HepG2 (cell line): ENCODE results near the gene MAB21L4. TPM values are rescaled to one million over a fixed set of nuclear protein-coding genes. Genes with fewer than 3 reads are reported as not detected.

Source experiments
- SP4 ChIP-seq: sonication (generic); formaldehyde crosslinking; IDR thresholded peaks from 2 replicates; pipeline ENCODE4 v1.8.1; 2023; ENCODE audit warnings: mild to moderate bottlenecking, missing genetic modification reagents
- TSC22D2 ChIP-seq: sonication (generic); formaldehyde crosslinking; IDR thresholded peaks from 2 replicates; pipeline ENCODE4 v1.5.1; 2020; ENCODE audit warnings: missing genetic modification reagents, mild to moderate bottlenecking, borderline replicate concordance
- ZNF230 ChIP-seq: sonication (generic); formaldehyde crosslinking; IDR thresholded peaks from 2 replicates; pipeline ENCODE4 v1.4.0; 2020; ENCODE audit warnings: mild to moderate bottlenecking, missing genetic modification reagents
- ZNF776 ChIP-seq: sonication (generic); formaldehyde crosslinking; IDR thresholded peaks from 2 replicates; pipeline ENCODE4 v1.4.0; 2020; ENCODE audit warnings: mild to moderate bottlenecking, missing genetic modification reagents
- polyA plus RNA-seq, 8 experiments: library from polyadenylated mRNA; depleted of rRNA in 3 of 8; stranded (reverse) in 7 of 8; unstranded in 1 of 8; fragments of >200 nt; fragmentation: Illumina TruSeq in 4 of 8; extraction: Trizol in 4 of 8; gene quantifications; 2 replicates each; pipeline versions ENCODE4 v1.2.1 to v1.2.3, GENCODE V29; 2011 to 2016; ENCODE audit warnings: low read depth in 4 of 8, missing spikeins in 1 of 8, mixed read lengths in 1 of 8; ENCODE audit not compliant: insufficient read depth in 1 of 8
- total RNA-seq, 5 experiments: library from RNA; depleted of rRNA; stranded (reverse); fragments of >200 nt; fragmentation: Illumina TruSeq; extraction: Trizol; gene quantifications; 2 replicates each; pipeline ENCODE4 v1.2.3, GENCODE V29; 2016; ENCODE audit warnings: low read depth in 1 of 5
- TF ChIP-seq, protein P1 (sequence below): sonication (generic); formaldehyde crosslinking; conservative IDR thresholded peaks from 2 replicates; pipeline ENCODE4 v1.4.0; 2020; ENCODE audit warnings: mild to moderate bottlenecking, missing genetic modification reagents, moderate library complexity
- TF ChIP-seq, protein P2 (sequence below): sonication (generic); formaldehyde crosslinking; IDR thresholded peaks from 2 replicates; pipeline ENCODE4 v1.4.0; 2020; ENCODE audit warnings: mild to moderate bottlenecking, missing genetic modification reagents
- TF ChIP-seq, protein P3 (sequence below): sonication (generic); formaldehyde crosslinking; IDR thresholded peaks from 2 replicates; pipeline ENCODE4 v1.4.0; 2020; ENCODE audit warnings: missing genetic modification reagents
- TF ChIP-seq, protein P4 (sequence below): sonication (generic); formaldehyde crosslinking; IDR thresholded peaks from 2 replicates; pipeline ENCODE4 v1.5.1; 2020; ENCODE audit warnings: mild to moderate bottlenecking, missing genetic modification reagents, moderate library complexity
- TF ChIP-seq, protein P5 (sequence below): sonication (generic); formaldehyde crosslinking; IDR thresholded peaks from 2 replicates; pipeline ENCODE4; 2020; ENCODE audit warnings: missing genetic modification reagents, mild to moderate bottlenecking, borderline replicate concordance

MAB21L4 gene
- total and polyA plus RNA-seq, 2 of the 13 experiments (the other 11 are each of a cell fraction or from before 2014, with no cell fraction given), result 3.0 to 14.0 TPM

DNA sequence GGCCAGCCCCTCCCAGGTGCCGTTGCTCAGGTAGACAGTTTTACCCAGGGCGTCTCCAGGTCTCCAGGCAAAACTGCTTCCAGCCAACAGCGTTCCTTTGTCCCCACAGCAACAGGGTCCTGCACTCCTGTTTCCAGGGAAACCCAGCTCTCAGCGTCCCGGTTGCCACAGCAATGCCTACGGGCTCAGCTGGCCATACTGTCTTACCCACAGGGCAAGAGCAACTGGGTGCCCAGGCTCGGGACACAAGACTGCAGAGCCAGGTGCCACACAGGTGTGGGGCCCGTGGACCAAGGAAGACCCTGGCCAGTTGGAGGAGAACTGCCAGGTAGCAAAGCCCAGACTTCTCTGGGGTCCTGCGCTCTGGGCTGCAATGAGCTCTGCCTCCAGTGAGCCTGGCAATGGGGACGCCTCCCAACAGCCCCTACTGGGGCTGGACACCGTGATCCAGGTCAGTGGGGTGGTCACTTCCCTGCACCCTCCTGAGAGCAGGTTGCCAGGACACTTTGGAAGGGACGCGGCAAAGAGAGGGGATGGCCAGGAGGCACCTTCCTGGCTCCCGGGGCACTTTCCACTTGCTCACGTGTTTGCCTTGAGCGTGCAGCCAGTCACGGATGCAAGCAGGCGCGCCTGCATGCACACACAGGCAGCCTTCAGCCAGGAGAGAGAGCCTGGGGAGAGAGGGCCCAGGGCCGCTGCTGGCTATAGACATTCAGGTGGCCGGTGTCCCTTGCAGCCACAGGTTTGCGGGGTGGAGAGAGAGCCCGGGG lies 10.4 kb upstream of the MAB21L4 start, which contains the start of gene CROCC2 (continued):
- TF ChIP-seq, protein P1, sequence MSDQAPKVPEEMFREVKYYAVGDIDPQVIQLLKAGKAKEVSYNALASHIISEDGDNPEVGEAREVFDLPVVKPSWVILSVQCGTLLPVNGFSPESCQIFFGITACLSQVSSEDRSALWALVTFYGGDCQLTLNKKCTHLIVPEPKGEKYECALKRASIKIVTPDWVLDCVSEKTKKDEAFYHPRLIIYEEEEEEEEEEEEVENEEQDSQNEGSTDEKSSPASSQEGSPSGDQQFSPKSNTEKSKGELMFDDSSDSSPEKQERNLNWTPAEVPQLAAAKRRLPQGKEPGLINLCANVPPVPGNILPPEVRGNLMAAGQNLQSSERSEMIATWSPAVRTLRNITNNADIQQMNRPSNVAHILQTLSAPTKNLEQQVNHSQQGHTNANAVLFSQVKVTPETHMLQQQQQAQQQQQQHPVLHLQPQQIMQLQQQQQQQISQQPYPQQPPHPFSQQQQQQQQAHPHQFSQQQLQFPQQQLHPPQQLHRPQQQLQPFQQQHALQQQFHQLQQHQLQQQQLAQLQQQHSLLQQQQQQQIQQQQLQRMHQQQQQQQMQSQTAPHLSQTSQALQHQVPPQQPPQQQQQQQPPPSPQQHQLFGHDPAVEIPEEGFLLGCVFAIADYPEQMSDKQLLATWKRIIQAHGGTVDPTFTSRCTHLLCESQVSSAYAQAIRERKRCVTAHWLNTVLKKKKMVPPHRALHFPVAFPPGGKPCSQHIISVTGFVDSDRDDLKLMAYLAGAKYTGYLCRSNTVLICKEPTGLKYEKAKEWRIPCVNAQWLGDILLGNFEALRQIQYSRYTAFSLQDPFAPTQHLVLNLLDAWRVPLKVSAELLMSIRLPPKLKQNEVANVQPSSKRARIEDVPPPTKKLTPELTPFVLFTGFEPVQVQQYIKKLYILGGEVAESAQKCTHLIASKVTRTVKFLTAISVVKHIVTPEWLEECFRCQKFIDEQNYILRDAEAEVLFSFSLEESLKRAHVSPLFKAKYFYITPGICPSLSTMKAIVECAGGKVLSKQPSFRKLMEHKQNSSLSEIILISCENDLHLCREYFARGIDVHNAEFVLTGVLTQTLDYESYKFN (CRISPR knock-in tag), result peak; percentile 20; the same call in 1 of the 2 replicates
- TF ChIP-seq, protein P2, sequence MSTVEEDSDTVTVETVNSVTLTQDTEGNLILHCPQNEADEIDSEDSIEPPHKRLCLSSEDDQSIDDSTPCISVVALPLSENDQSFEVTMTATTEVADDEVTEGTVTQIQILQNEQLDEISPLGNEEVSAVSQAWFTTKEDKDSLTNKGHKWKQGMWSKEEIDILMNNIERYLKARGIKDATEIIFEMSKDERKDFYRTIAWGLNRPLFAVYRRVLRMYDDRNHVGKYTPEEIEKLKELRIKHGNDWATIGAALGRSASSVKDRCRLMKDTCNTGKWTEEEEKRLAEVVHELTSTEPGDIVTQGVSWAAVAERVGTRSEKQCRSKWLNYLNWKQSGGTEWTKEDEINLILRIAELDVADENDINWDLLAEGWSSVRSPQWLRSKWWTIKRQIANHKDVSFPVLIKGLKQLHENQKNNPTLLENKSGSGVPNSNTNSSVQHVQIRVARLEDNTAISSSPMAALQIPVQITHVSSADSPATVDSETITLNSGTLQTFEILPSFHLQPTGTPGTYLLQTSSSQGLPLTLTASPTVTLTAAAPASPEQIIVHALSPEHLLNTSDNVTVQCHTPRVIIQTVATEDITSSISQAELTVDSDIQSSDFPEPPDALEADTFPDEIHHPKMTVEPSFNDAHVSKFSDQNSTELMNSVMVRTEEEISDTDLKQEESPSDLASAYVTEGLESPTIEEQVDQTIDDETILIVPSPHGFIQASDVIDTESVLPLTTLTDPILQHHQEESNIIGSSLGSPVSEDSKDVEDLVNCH (CRISPR knock-in tag), result no peak
- TF ChIP-seq, protein P3, sequence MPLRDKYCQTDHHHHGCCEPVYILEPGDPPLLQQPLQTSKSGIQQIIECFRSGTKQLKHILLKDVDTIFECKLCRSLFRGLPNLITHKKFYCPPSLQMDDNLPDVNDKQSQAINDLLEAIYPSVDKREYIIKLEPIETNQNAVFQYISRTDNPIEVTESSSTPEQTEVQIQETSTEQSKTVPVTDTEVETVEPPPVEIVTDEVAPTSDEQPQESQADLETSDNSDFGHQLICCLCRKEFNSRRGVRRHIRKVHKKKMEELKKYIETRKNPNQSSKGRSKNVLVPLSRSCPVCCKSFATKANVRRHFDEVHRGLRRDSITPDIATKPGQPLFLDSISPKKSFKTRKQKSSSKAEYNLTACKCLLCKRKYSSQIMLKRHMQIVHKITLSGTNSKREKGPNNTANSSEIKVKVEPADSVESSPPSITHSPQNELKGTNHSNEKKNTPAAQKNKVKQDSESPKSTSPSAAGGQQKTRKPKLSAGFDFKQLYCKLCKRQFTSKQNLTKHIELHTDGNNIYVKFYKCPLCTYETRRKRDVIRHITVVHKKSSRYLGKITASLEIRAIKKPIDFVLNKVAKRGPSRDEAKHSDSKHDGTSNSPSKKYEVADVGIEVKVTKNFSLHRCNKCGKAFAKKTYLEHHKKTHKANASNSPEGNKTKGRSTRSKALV, result 0 out of 2 replicates have a peak, but pooled peaks have one; percentile 39
- TF ChIP-seq ZNF230 (CRISPR knock-in tag), result no peak
- TF ChIP-seq, protein P4, sequence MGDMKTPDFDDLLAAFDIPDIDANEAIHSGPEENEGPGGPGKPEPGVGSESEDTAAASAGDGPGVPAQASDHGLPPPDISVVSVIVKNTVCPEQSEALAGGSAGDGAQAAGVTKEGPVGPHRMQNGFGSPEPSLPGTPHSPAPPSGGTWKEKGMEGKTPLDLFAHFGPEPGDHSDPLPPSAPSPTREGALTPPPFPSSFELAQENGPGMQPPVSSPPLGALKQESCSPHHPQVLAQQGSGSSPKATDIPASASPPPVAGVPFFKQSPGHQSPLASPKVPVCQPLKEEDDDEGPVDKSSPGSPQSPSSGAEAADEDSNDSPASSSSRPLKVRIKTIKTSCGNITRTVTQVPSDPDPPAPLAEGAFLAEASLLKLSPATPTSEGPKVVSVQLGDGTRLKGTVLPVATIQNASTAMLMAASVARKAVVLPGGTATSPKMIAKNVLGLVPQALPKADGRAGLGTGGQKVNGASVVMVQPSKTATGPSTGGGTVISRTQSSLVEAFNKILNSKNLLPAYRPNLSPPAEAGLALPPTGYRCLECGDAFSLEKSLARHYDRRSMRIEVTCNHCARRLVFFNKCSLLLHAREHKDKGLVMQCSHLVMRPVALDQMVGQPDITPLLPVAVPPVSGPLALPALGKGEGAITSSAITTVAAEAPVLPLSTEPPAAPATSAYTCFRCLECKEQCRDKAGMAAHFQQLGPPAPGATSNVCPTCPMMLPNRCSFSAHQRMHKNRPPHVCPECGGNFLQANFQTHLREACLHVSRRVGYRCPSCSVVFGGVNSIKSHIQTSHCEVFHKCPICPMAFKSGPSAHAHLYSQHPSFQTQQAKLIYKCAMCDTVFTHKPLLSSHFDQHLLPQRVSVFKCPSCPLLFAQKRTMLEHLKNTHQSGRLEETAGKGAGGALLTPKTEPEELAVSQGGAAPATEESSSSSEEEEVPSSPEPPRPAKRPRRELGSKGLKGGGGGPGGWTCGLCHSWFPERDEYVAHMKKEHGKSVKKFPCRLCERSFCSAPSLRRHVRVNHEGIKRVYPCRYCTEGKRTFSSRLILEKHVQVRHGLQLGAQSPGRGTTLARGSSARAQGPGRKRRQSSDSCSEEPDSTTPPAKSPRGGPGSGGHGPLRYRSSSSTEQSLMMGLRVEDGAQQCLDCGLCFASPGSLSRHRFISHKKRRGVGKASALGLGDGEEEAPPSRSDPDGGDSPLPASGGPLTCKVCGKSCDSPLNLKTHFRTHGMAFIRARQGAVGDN (CRISPR knock-in tag), result peak; percentile 73
- TF ChIP-seq SP4 (CRISPR knock-in tag), result peak; percentile 57; the same call in 1 of the 2 replicates
- TF ChIP-seq ZNF776, result no peak
- TF ChIP-seq, protein P5, sequence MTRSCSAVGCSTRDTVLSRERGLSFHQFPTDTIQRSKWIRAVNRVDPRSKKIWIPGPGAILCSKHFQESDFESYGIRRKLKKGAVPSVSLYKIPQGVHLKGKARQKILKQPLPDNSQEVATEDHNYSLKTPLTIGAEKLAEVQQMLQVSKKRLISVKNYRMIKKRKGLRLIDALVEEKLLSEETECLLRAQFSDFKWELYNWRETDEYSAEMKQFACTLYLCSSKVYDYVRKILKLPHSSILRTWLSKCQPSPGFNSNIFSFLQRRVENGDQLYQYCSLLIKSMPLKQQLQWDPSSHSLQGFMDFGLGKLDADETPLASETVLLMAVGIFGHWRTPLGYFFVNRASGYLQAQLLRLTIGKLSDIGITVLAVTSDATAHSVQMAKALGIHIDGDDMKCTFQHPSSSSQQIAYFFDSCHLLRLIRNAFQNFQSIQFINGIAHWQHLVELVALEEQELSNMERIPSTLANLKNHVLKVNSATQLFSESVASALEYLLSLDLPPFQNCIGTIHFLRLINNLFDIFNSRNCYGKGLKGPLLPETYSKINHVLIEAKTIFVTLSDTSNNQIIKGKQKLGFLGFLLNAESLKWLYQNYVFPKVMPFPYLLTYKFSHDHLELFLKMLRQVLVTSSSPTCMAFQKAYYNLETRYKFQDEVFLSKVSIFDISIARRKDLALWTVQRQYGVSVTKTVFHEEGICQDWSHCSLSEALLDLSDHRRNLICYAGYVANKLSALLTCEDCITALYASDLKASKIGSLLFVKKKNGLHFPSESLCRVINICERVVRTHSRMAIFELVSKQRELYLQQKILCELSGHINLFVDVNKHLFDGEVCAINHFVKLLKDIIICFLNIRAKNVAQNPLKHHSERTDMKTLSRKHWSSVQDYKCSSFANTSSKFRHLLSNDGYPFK, result 0 out of 2 replicates have a peak, but pooled peaks have one; percentile 21
- no peak for TF ChIP-seq TSC22D2 (CRISPR knock-in tag)
